ENCODE data around the gene C12orf57. TPM values are rescaled to one million over a fixed set of nuclear protein-coding genes. Genes with fewer than 3 reads are reported as not detected.
"Not testable (repeated sequence)": the region's sequence is repeated elsewhere in the genome, so short reads cannot be mapped to it uniquely, and the experiment has no call there.

C12orf57 gene
- total RNA-seq, 1 experiment from 2014 or later, result 111 TPM

GRCh38 chr12:6905414-6906040, 38.3 kb upstream of the C12orf57 start:
- Mint-ChIP-seq H3K4me1 (ENCODE audit: low read depth, unreplicated experiment) (peaks cover 8% of the 10 kb centered on the region), H3K4me3 (ENCODE audit: unreplicated experiment) (no peak overlapping the region), H3K27ac (ENCODE audit: unreplicated experiment) (no peak overlapping the region), H3K9me3 (ENCODE audit: unreplicated experiment) (no peaks in the 10 kb centered on the region), H3K27me3 (ENCODE audit: insufficient read depth, unreplicated experiment) (no peaks in the 10 kb centered on the region), H3K36me3 (ENCODE audit: insufficient read depth, unreplicated experiment) (no peaks in the 10 kb centered on the region)
- Histone ChIP-seq H3K27me3 (replicated peaks; ENCODE audit: control insufficient read depth, insufficient read depth, low read length) (no peaks in the 10 kb centered on the region), H3K4me1 (peaks cover 20% of the 10 kb centered on the region), H3K4me3 (ENCODE audit: low read depth, low read length) (peak overlapping the region; percentile 64), H3K9me3 (no peaks in the 10 kb centered on the region), H3K36me3 (ENCODE audit: control insufficient read depth, insufficient read depth, low read length) (no peaks in the 10 kb centered on the region)
- ChIA-PET POLR2A (interaction anchor here (1.0 to 1.2 kb wide), 2 partner anchors 38 to 54 kb away, joined by 4 to 5 read pairs; partner anchors contain the start of genes C12orf57 and RNU7-1), CTCF (interaction anchor here (0.7 to 2.3 kb wide), 5 partner anchors 14 to 36 kb away, joined by 3 to 10 read pairs (median 6); partner anchors contain the start of gene SPSB2)
- no peak for TF ChIP-seq CTCF (IDR thresholded peaks at IDR 0.05; ENCODE audit: insufficient read depth in 1 of 2, low read depth in 1 of 2, low read length in 1 of 2, severe bottlenecking in 1 of 2, unreplicated experiment in 1 of 2)
- intact Hi-C loops (cut with micrococcal nuclease; ENCODE audit: unreplicated experiment), result no loop called here
- DNase-seq, result no peak
- no TSS peak for BruUV-seq (replicated peaks)

GRCh38 chr12:6908141-6908540, 35.7 kb upstream of the C12orf57 start:
- H3K27me3 ChIP-seq (replicated peaks; ENCODE audit: control insufficient read depth, insufficient read depth, low read length); H3K27ac Mint-ChIP-seq (ENCODE audit: unreplicated experiment); H3K27me3 Mint-ChIP-seq (ENCODE audit: insufficient read depth, unreplicated experiment); H3K4me3 Mint-ChIP-seq (ENCODE audit: unreplicated experiment); BruUV-seq (replicated peaks); H3K4me3 ChIP-seq (ENCODE audit: low read depth, low read length); H3K9me3 ChIP-seq; DNase-seq; H3K36me3 ChIP-seq (ENCODE audit: control insufficient read depth, insufficient read depth, low read length); H3K36me3 Mint-ChIP-seq (ENCODE audit: insufficient read depth, unreplicated experiment); intact Hi-C loops (cut with micrococcal nuclease; ENCODE audit: unreplicated experiment); H3K4me1 Mint-ChIP-seq (ENCODE audit: low read depth, unreplicated experiment); H3K9me3 Mint-ChIP-seq (ENCODE audit: unreplicated experiment): not testable (repeated sequence)
- H3K4me1 ChIP-seq, result peaks cover 17% of the 10 kb centered on the region
- ChIA-PET CTCF (interaction anchor here (0.6 to 2.2 kb wide), 3 partner anchors 17 to 39 kb away, joined by 3 to 10 read pairs (median 3); partner anchors contain the start of gene SPSB2), POLR2A (interaction anchor here (0.6 to 1.7 kb wide), 2 partner anchors 17 to 401 kb away, joined by 4 to 5 read pairs; no protein-coding TSS in a partner anchor)

- H3K4me3 Mint-ChIP-seq (ENCODE audit: unreplicated experiment), result no peak overlapping the region
- intact Hi-C loops (cut with micrococcal nuclease; ENCODE audit: unreplicated experiment), result no loop called here
- H3K27ac Mint-ChIP-seq (ENCODE audit: unreplicated experiment), result no peak overlapping the region
- no peak overlapping the region for H3K4me3 ChIP-seq (ENCODE audit: low read depth, low read length)
- peaks cover 2% of the 10 kb centered on the region for H3K36me3 Mint-ChIP-seq (ENCODE audit: insufficient read depth, unreplicated experiment)
- H3K4me1 Mint-ChIP-seq (ENCODE audit: low read depth, unreplicated experiment), result peaks cover 9% of the 10 kb centered on the region
- no peaks in the 10 kb centered on the region for H3K27me3 ChIP-seq (replicated peaks; ENCODE audit: control insufficient read depth, insufficient read depth, low read length)
- no peaks in the 10 kb centered on the region for H3K36me3 ChIP-seq (ENCODE audit: control insufficient read depth, insufficient read depth, low read length)
- no TSS peak for BruUV-seq (replicated peaks)
- no peak for DNase-seq
- H3K9me3 Mint-ChIP-seq (ENCODE audit: unreplicated experiment), result no peaks in the 10 kb centered on the region
- H3K9me3 ChIP-seq, result no peaks in the 10 kb centered on the region
- TF ChIP-seq CTCF (IDR thresholded peaks at IDR 0.05; ENCODE audit: insufficient read depth in 1 of 2, low read depth in 1 of 2, low read length in 1 of 2, severe bottlenecking in 1 of 2, unreplicated experiment in 1 of 2), result no peak
- ChIA-PET POLR2A (interaction anchor here (0.7 kb wide), 1 partner anchor 18 kb away, joined by 3 read pairs; no protein-coding TSS in a partner anchor), CTCF (interaction anchor here (1.1 kb wide), 1 partner anchor 37 kb away, joined by 5 read pairs; the partner anchor contains the start of gene SPSB2)
- H3K27me3 Mint-ChIP-seq (ENCODE audit: insufficient read depth, unreplicated experiment), result no peaks in the 10 kb centered on the region
- peaks cover 11% of the 10 kb centered on the region for H3K4me1 ChIP-seq
Measured at GRCh38 chr12:6909421-6910145, 34.2 kb upstream of the C12orf57 start.

All from Caco-2 (cell line).